ENCODE data around the gene APMAP.

Gene APMAP

GRCh38 chr20:24958506-24959385 is 33.8 kb downstream of the APMAP start:
- Histone ChIP-seq H3K36me3 (ENCODE audit: insufficient read depth, low read depth, low read length) (peaks cover 43% of the 10 kb centered on the region), H3K27ac (ENCODE audit: low read length) (no peak overlapping the region), H3K4me3 (ENCODE audit: low read length) (no peak overlapping the region), H3K9me3 (ENCODE audit: insufficient read depth, low read depth, low read length) (no peaks in the 10 kb centered on the region), H3K9ac (ENCODE audit: low read depth, low read length) (no peak overlapping the region), H3K27me3 (ENCODE audit: insufficient read depth, low read length) (no peaks in the 10 kb centered on the region), H3K4me1 (ENCODE audit: insufficient read depth, low read length) (no peaks in the 10 kb centered on the region; the same call in 1 of the 2 replicates)

GRCh38 chr20:24957326-24958016 is 35.1 kb downstream of the APMAP start:
- Histone ChIP-seq H3K27ac (ENCODE audit: low read length) (no peak overlapping the region), H3K4me1 (ENCODE audit: insufficient read depth, low read length) (no peaks in the 10 kb centered on the region; the same call in 1 of the 2 replicates), H3K9me3 (ENCODE audit: insufficient read depth, low read depth, low read length) (no peaks in the 10 kb centered on the region), H3K27me3 (ENCODE audit: insufficient read depth, low read length) (no peaks in the 10 kb centered on the region), H3K36me3 (ENCODE audit: insufficient read depth, low read depth, low read length) (peaks cover 30% of the 10 kb centered on the region; the same call in 1 of the 2 replicates), H3K9ac (ENCODE audit: low read depth, low read length) (no peak overlapping the region), H3K4me3 (ENCODE audit: low read length) (no peak overlapping the region)

GRCh38 chr20:24956001-24956841 is 36.3 kb downstream of the APMAP start:
- H3K9me3 ChIP-seq (ENCODE audit: insufficient read depth, low read depth, low read length) = no peaks in the 10 kb centered on the region
- no peak overlapping the region for H3K27ac ChIP-seq (ENCODE audit: low read length)
- H3K27me3 ChIP-seq (ENCODE audit: insufficient read depth, low read length) = no peaks in the 10 kb centered on the region
- H3K4me3 ChIP-seq (ENCODE audit: low read length) = no peak overlapping the region
- H3K4me1 ChIP-seq (ENCODE audit: insufficient read depth, low read length) = no peaks in the 10 kb centered on the region; the same call in 1 of the 2 replicates
- peaks cover 21% of the 10 kb centered on the region; the same call in 1 of the 2 replicates for H3K36me3 ChIP-seq (ENCODE audit: insufficient read depth, low read depth, low read length)
- no peak overlapping the region for H3K9ac ChIP-seq (ENCODE audit: low read depth, low read length)

- H3K4me1 ChIP-seq (ENCODE audit: insufficient read depth, low read length) = no peaks in the 10 kb centered on the region; the same call in 1 of the 2 replicates
- no peaks in the 10 kb centered on the region for H3K27me3 ChIP-seq (ENCODE audit: insufficient read depth, low read length)
- no peaks in the 10 kb centered on the region for H3K9me3 ChIP-seq (ENCODE audit: insufficient read depth, low read depth, low read length)
- H3K36me3 ChIP-seq (ENCODE audit: insufficient read depth, low read depth, low read length) = peaks cover 11% of the 10 kb centered on the region; the same call in 1 of the 2 replicates
- H3K9ac ChIP-seq (ENCODE audit: low read depth, low read length) = no peak overlapping the region
- no peak overlapping the region for H3K4me3 ChIP-seq (ENCODE audit: low read length)
- H3K27ac ChIP-seq (ENCODE audit: low read length) = no peak overlapping the region
Observed at GRCh38 chr20:24955045-24955444, 37.5 kb downstream of the APMAP start.

- Histone ChIP-seq H3K4me1 (ENCODE audit: insufficient read depth, low read length) (no peaks in the 10 kb centered on the region; the same call in 1 of the 2 replicates), H3K4me3 (ENCODE audit: low read length) (no peak overlapping the region), H3K9me3 (ENCODE audit: insufficient read depth, low read depth, low read length) (no peaks in the 10 kb centered on the region), H3K27me3 (ENCODE audit: insufficient read depth, low read length) (no peaks in the 10 kb centered on the region), H3K9ac (ENCODE audit: low read depth, low read length) (no peak overlapping the region), H3K27ac (ENCODE audit: low read length) (no peak overlapping the region), H3K36me3 (ENCODE audit: insufficient read depth, low read depth, low read length) (peaks cover 11% of the 10 kb centered on the region; the same call in 1 of the 2 replicates)
Observed at GRCh38 chr20:24954566-24954965, 38.0 kb downstream of the APMAP start.

- H3K9ac ChIP-seq (ENCODE audit: low read depth, low read length) = no peak overlapping the region
Observed at GRCh38 chr20:24954151-24954550, 38.4 kb downstream of the APMAP start.

GRCh38 chr20:24953621-24954133 is 38.9 kb downstream of the APMAP start:
- peaks cover 7% of the 10 kb centered on the region; the same call in 1 of the 2 replicates for H3K36me3 ChIP-seq (ENCODE audit: insufficient read depth, low read depth, low read length)
- H3K27ac ChIP-seq (ENCODE audit: low read length) = no peak overlapping the region
- H3K4me3 ChIP-seq (ENCODE audit: low read length) = no peak overlapping the region
- no peaks in the 10 kb centered on the region; the same call in 1 of the 2 replicates for H3K4me1 ChIP-seq (ENCODE audit: insufficient read depth, low read length)
- no peak overlapping the region for H3K9ac ChIP-seq (ENCODE audit: low read depth, low read length)
- H3K9me3 ChIP-seq (ENCODE audit: insufficient read depth, low read depth, low read length) = no peaks in the 10 kb centered on the region
- H3K27me3 ChIP-seq (ENCODE audit: insufficient read depth, low read length) = no peaks in the 10 kb centered on the region

More at GRCh38 chr20:24954151-24954550, 38.4 kb downstream of the APMAP start:
- Histone ChIP-seq H3K9me3 (ENCODE audit: insufficient read depth, low read depth, low read length) (no peaks in the 10 kb centered on the region), H3K27me3 (ENCODE audit: insufficient read depth, low read length) (no peaks in the 10 kb centered on the region), H3K36me3 (ENCODE audit: insufficient read depth, low read depth, low read length) (peaks cover 11% of the 10 kb centered on the region; the same call in 1 of the 2 replicates), H3K4me3 (ENCODE audit: low read length) (no peak overlapping the region), H3K4me1 (ENCODE audit: insufficient read depth, low read length) (no peaks in the 10 kb centered on the region; the same call in 1 of the 2 replicates), H3K27ac (ENCODE audit: low read length) (no peak overlapping the region)

- no peaks in the 10 kb centered on the region for H3K27me3 ChIP-seq (ENCODE audit: insufficient read depth, low read length)
- no peak overlapping the region for H3K9ac ChIP-seq (ENCODE audit: low read depth, low read length)
- no peaks in the 10 kb centered on the region; the same call in 1 of the 2 replicates for H3K4me1 ChIP-seq (ENCODE audit: insufficient read depth, low read length)
- H3K27ac ChIP-seq (ENCODE audit: low read length) = no peak overlapping the region
- peaks cover 4% of the 10 kb centered on the region; the same call in 1 of the 2 replicates for H3K36me3 ChIP-seq (ENCODE audit: insufficient read depth, low read depth, low read length)
- no peak overlapping the region for H3K4me3 ChIP-seq (ENCODE audit: low read length)
- H3K9me3 ChIP-seq (ENCODE audit: insufficient read depth, low read depth, low read length) = no peaks in the 10 kb centered on the region
Observed at GRCh38 chr20:24953209-24953575, 39.4 kb downstream of the APMAP start.

GRCh38 chr20:24952376-24953208 is 40.0 kb downstream of the APMAP start:
- Histone ChIP-seq H3K4me3 (ENCODE audit: low read length) (no peak overlapping the region), H3K4me1 (ENCODE audit: insufficient read depth, low read length) (no peaks in the 10 kb centered on the region; the same call in 1 of the 2 replicates), H3K27me3 (ENCODE audit: insufficient read depth, low read length) (no peaks in the 10 kb centered on the region), H3K36me3 (ENCODE audit: insufficient read depth, low read depth, low read length) (peaks cover 4% of the 10 kb centered on the region; the same call in 1 of the 2 replicates), H3K9me3 (ENCODE audit: insufficient read depth, low read depth, low read length) (no peaks in the 10 kb centered on the region), H3K27ac (ENCODE audit: low read length) (no peak overlapping the region), H3K9ac (ENCODE audit: low read depth, low read length) (no peak overlapping the region)

GRCh38 chr20:24951536-24952083 is 40.9 kb downstream of the APMAP start:
- H3K36me3 ChIP-seq (ENCODE audit: insufficient read depth, low read depth, low read length) = no peaks in the 10 kb centered on the region
- H3K4me1 ChIP-seq (ENCODE audit: insufficient read depth, low read length) = no peaks in the 10 kb centered on the region; the same call in 1 of the 2 replicates
- H3K9me3 ChIP-seq (ENCODE audit: insufficient read depth, low read depth, low read length) = no peaks in the 10 kb centered on the region
- no peaks in the 10 kb centered on the region for H3K27me3 ChIP-seq (ENCODE audit: insufficient read depth, low read length)
- H3K9ac ChIP-seq (ENCODE audit: low read depth, low read length) = no peak overlapping the region
- no peak overlapping the region for H3K4me3 ChIP-seq (ENCODE audit: low read length)
- H3K27ac ChIP-seq (ENCODE audit: low read length) = no peak overlapping the region

Measured in iPS-20b (cell line).